ENCODE data around the gene PRKCB.

Gene PRKCB

GRCh38 chr16:24246911-24247607 lies 411.3 kb downstream of the PRKCB start:
- no peak for TF ChIP-seq CTCF (IDR thresholded peaks at IDR 0.05)
- Histone ChIP-seq H3K4me1 (no peaks in the 10 kb centered on the region), H3K79me2 (no peaks in the 10 kb centered on the region), H3K27me3 (ENCODE audit: control insufficient read depth, insufficient read depth, low read length) (no peaks in the 10 kb centered on the region), H3K4me3 (ENCODE audit: low read depth, low read length) (no peak overlapping the region), H3K36me3 (ENCODE audit: control insufficient read depth, insufficient read depth, low read length) (no peaks in the 10 kb centered on the region), H3K9me3 (ENCODE audit: control insufficient read depth, low read length) (no peaks in the 10 kb centered on the region), H3K4me2 (ENCODE audit: low read length) (no peak overlapping the region), H2AFZ (no peak overlapping the region), H3K9ac (no peak overlapping the region), H3K27ac (no peak overlapping the region)

- Histone ChIP-seq H3K36me3 (ENCODE audit: control insufficient read depth, insufficient read depth, low read length) (no peaks in the 10 kb centered on the region), H2AFZ (no peak overlapping the region), H3K4me1 (no peaks in the 10 kb centered on the region), H3K79me2 (no peaks in the 10 kb centered on the region), H3K27me3 (ENCODE audit: control insufficient read depth, insufficient read depth, low read length) (no peaks in the 10 kb centered on the region), H3K4me2 (ENCODE audit: low read length) (no peak overlapping the region), H3K27ac (no peak overlapping the region), H3K9ac (no peak overlapping the region), H3K9me3 (ENCODE audit: control insufficient read depth, low read length) (no peaks in the 10 kb centered on the region), H3K4me3 (ENCODE audit: low read depth, low read length) (no peak overlapping the region)
- TF ChIP-seq CTCF (IDR thresholded peaks at IDR 0.05): peak; percentile 58
These were observed 417.4 kb downstream of the PRKCB start for GRCh38 chr16:24253192-24253591.

- Histone ChIP-seq H3K9ac (no peak within 1 kb of the TSS), H3K27me3 (ENCODE audit: control insufficient read depth, insufficient read depth, low read length) (no peaks in the 10 kb centered on the region), H3K4me3 (ENCODE audit: low read depth, low read length) (no peak within 1 kb of the TSS), H3K79me2 (no peaks in the 10 kb centered on the region), H3K4me1 (no peaks in the 10 kb centered on the region), H3K9me3 (ENCODE audit: control insufficient read depth, low read length) (no peaks in the 10 kb centered on the region), H3K4me2 (ENCODE audit: low read length) (no peak within 1 kb of the TSS), H3K36me3 (ENCODE audit: control insufficient read depth, insufficient read depth, low read length) (no peaks in the 10 kb centered on the region), H2AFZ (no peak within 1 kb of the TSS), H3K27ac (no peak within 1 kb of the TSS)
- TF ChIP-seq CTCF (IDR thresholded peaks at IDR 0.05): no peak
These were observed 419.9 kb downstream of the PRKCB start, which contains the start of gene CACNG3 for GRCh38 chr16:24255456-24256371. TSS of gene CACNG3 (plus strand) at chr16:24256335. CDS start at chr16:24256755, 420 bp downstream.

- no peaks in the 10 kb centered on the region for H3K27me3 ChIP-seq (ENCODE audit: control insufficient read depth, insufficient read depth, low read length)
- no peak overlapping the region for H3K4me3 ChIP-seq (ENCODE audit: low read depth, low read length)
- H3K36me3 ChIP-seq (ENCODE audit: control insufficient read depth, insufficient read depth, low read length): no peaks in the 10 kb centered on the region
- no peak overlapping the region for H3K4me2 ChIP-seq (ENCODE audit: low read length)
- no peaks in the 10 kb centered on the region for H3K4me1 ChIP-seq
- no peak overlapping the region for H2AFZ ChIP-seq
- H3K9me3 ChIP-seq (ENCODE audit: control insufficient read depth, low read length): no peaks in the 10 kb centered on the region
- no peak overlapping the region for H3K9ac ChIP-seq
- no peaks in the 10 kb centered on the region for H3K79me2 ChIP-seq
- no peak overlapping the region for H3K27ac ChIP-seq
- TF ChIP-seq CTCF (IDR thresholded peaks at IDR 0.05): no peak
These were observed 422.2 kb downstream of the PRKCB start for GRCh38 chr16:24257958-24258357.

All from parathyroid adenoma (tissue), 2 donors.